ENCODE data around the gene CA10. TPM values are rescaled to one million over a fixed set of nuclear protein-coding genes. Genes with fewer than 3 reads are reported as not detected.

The CA10 gene
- polyA plus RNA-seq, 1 donor from 2014 or later: not detected

GRCh38 chr17:52154466-52154865 is 4.0 kb downstream of the CA10 start:
- Mint-ChIP-seq H3K27ac (no peak overlapping the region), H3K4me1 (no peaks in the 10 kb centered on the region), H3K9me3 (peaks cover 0 to 4% (median 3%) of the 10 kb centered on the region in 3 donors), H3K27me3 (peaks cover 13% of the 10 kb centered on the region), H3K4me3 (no peak overlapping the region), H3K36me3 (no peaks in the 10 kb centered on the region)

DNA sequence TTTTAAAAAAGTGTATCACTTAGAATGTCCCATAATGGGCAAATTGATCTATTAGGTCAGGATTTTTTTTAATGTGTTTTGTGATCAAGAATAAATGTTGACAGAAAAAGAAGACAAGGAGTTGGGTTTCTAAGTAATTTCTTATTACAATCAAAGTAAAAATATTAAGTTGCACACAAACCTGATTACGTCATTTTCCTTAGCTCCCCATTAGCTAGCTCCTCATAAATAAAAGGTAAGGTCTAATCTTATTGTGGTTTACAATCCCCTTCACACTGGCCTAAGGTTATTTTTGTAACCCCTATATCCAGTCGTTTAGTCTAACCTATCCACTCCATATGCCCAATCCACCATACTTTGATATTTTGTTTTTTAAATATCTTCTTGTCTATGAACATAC is 7.6 kb downstream of the CA10 start:
- Mint-ChIP-seq H3K4me1 (no peaks in the 10 kb centered on the region), H3K27me3 (no peaks in the 10 kb centered on the region), H3K4me3 (no peak overlapping the region), H3K9me3 (peaks cover 0 to 4% (median 0%) of the 10 kb centered on the region in 3 donors), H3K36me3 (no peaks in the 10 kb centered on the region), H3K27ac (no peak overlapping the region)

DNA sequence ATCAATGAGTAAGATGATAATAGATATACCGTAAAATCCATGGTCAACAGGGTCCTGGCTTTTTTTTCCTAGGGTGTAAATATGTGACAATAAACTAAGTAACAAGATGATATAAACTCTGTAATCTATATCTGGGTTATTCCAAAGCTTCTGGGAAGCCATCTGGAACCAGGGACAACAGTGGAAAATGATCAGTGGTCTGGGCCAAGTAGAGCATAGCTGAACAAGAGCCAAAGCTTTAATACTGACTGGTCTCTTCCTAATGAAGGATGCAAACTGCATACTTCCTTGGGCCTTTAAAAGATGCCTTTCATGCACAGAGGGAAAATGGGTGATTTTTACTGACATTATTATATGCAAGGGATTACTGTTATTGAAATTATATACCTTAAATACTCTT is 8.9 kb downstream of the CA10 start:
- no peaks in the 10 kb centered on the region for H3K4me1 Mint-ChIP-seq
- no peak overlapping the region for H3K27ac Mint-ChIP-seq
- no peaks in the 10 kb centered on the region for H3K27me3 Mint-ChIP-seq
- H3K36me3 Mint-ChIP-seq: no peaks in the 10 kb centered on the region
- peaks cover 0 to 7% (median 4%) of the 10 kb centered on the region in 3 donors for H3K9me3 Mint-ChIP-seq
- no peak overlapping the region for H3K4me3 Mint-ChIP-seq

DNA sequence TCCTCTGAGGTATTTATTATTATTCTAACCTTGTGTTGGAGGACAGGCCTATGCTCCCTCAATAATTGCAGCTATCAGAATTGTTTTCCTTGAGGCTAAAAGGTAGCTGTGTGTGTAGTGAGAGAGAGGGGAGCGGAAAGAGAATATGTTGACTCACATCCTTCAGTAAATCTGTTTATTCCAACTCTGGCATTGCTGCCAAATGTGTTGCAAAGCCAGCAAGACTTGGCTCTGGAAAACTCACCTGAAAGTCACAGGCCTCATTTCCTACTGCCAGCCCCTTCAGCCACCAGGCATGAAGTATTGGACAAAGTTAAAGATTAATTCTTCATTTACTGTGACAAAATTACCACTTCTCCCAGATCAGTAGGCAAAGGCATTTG is 9.6 kb downstream of the CA10 start:
- Mint-ChIP-seq H3K36me3 (no peaks in the 10 kb centered on the region), H3K27ac (no peak overlapping the region), H3K4me3 (no peak overlapping the region), H3K9me3 (peaks cover 0 to 7% (median 4%) of the 10 kb centered on the region in 3 donors), H3K4me1 (no peaks in the 10 kb centered on the region), H3K27me3 (no peaks in the 10 kb centered on the region)

- Mint-ChIP-seq H3K36me3 (no peaks in the 10 kb centered on the region), H3K4me3 (no peak overlapping the region), H3K27me3 (no peaks in the 10 kb centered on the region), H3K4me1 (no peaks in the 10 kb centered on the region), H3K9me3 (peaks cover 0 to 7% (median 4%) of the 10 kb centered on the region in 3 donors), H3K27ac (no peak overlapping the region)
Observed at GRCh38 chr17:52148288-52148968, 10.1 kb downstream of the CA10 start.

GRCh38 chr17:52147872-52148271 is 10.6 kb downstream of the CA10 start:
- H3K4me3 Mint-ChIP-seq: no peak overlapping the region
- H3K27me3 Mint-ChIP-seq: no peaks in the 10 kb centered on the region
- no peaks in the 10 kb centered on the region for H3K36me3 Mint-ChIP-seq
- no peak overlapping the region for H3K27ac Mint-ChIP-seq
- H3K4me1 Mint-ChIP-seq: no peaks in the 10 kb centered on the region
- H3K9me3 Mint-ChIP-seq: peaks cover 0 to 7% (median 4%) of the 10 kb centered on the region in 3 donors

- H3K4me3 Mint-ChIP-seq: no peak overlapping the region
- H3K27ac Mint-ChIP-seq: no peak overlapping the region
- H3K27me3 Mint-ChIP-seq: no peaks in the 10 kb centered on the region
- no peaks in the 10 kb centered on the region for H3K36me3 Mint-ChIP-seq
- no peaks in the 10 kb centered on the region for H3K4me1 Mint-ChIP-seq
- peaks cover 0 to 7% (median 4%) of the 10 kb centered on the region in 3 donors for H3K9me3 Mint-ChIP-seq
Observed at GRCh38 chr17:52147431-52147830, 11.1 kb downstream of the CA10 start.

GRCh38 chr17:52145476-52145875 is 13.0 kb downstream of the CA10 start:
- Mint-ChIP-seq H3K27me3 (no peaks in the 10 kb centered on the region), H3K9me3 (peaks cover 0 to 7% (median 0%) of the 10 kb centered on the region in 3 donors), H3K4me1 (no peaks in the 10 kb centered on the region), H3K36me3 (no peaks in the 10 kb centered on the region), H3K4me3 (no peak overlapping the region), H3K27ac (no peak overlapping the region)

DNA sequence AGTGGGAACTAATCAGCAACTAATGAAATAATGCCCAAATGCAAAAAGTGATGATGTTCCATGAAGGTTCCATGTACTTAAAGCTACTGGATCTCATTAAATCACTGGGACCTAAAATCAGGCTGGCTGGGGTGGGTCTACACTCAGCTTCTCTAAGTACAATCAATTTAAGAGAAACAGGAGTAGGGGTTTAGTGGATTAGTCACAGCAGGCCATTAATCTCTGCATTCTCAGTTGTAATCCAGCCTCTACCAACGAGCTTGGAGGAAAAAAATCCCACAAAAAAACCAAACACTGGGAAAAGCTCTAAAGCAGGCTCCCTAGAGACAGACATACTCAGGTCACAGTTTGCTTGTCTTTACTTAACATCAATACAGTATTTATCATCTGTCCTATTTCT is 15.0 kb downstream of the CA10 start:
- Mint-ChIP-seq H3K4me1 (no peaks in the 10 kb centered on the region), H3K27me3 (no peaks in the 10 kb centered on the region), H3K4me3 (no peak overlapping the region), H3K27ac (no peak overlapping the region), H3K36me3 (no peaks in the 10 kb centered on the region), H3K9me3 (peaks cover 0 to 7% (median 0%) of the 10 kb centered on the region in 3 donors)

- Mint-ChIP-seq H3K27me3 (no peaks in the 10 kb centered on the region), H3K4me3 (no peak overlapping the region), H3K27ac (no peak overlapping the region), H3K9me3 (peaks cover 0 to 11% (median 0%) of the 10 kb centered on the region in 3 donors), H3K4me1 (no peaks in the 10 kb centered on the region), H3K36me3 (no peaks in the 10 kb centered on the region)
Observed at GRCh38 chr17:52140601-52141000, 17.9 kb downstream of the CA10 start.

DNA sequence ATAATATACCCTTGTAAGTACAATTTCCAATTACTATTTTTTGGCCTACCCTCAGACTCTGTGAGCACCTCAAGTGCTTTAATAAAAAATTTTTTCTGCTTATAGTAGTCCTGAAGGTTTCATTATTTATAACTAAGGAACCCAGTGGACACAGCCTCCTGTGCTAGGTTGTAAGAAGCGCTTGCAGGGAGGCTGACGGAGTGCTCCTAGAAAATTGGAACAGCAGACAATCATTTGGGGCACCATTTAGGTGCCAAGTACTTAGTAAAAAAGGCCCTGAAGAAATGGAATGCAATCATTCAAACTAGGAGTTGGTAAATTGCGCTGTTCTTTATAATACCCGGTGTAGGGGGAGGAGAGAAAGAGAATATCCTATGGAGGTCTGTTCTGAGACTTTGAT is 19.8 kb downstream of the CA10 start:
- no peaks in the 10 kb centered on the region for H3K4me1 Mint-ChIP-seq
- H3K36me3 Mint-ChIP-seq: no peaks in the 10 kb centered on the region
- peaks cover 0 to 4% (median 0%) of the 10 kb centered on the region in 3 donors for H3K9me3 Mint-ChIP-seq
- no peak overlapping the region for H3K4me3 Mint-ChIP-seq
- no peak overlapping the region for H3K27ac Mint-ChIP-seq
- H3K27me3 Mint-ChIP-seq: no peaks in the 10 kb centered on the region

DNA sequence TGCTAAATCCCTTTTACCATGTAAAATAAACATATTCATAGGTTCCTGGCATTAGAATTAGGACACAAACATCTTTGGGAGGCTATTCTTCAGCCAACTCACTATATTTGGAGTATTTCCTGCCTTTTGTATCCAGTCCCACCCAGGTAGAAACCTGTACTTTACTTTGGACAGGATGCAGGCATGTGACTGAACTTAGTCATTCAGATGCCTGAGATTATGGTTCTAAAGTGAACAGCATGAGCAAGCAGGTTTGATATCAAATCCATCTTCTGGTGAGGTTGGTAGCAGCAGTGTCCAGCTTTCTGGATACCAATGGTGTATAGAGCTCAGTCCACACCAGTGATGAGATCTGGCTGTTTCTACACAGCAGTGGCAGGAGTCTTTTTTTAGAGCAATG is 20.2 kb downstream of the CA10 start:
- peaks cover 0 to 4% (median 0%) of the 10 kb centered on the region in 3 donors for H3K9me3 Mint-ChIP-seq
- H3K27me3 Mint-ChIP-seq: no peaks in the 10 kb centered on the region
- H3K36me3 Mint-ChIP-seq: no peaks in the 10 kb centered on the region
- H3K27ac Mint-ChIP-seq: no peak overlapping the region
- no peak overlapping the region for H3K4me3 Mint-ChIP-seq
- H3K4me1 Mint-ChIP-seq: no peaks in the 10 kb centered on the region

- H3K9me3 Mint-ChIP-seq: peaks cover 0 to 4% (median 3%) of the 10 kb centered on the region in 3 donors
- no peak overlapping the region for H3K27ac Mint-ChIP-seq
- no peaks in the 10 kb centered on the region for H3K4me1 Mint-ChIP-seq
- no peaks in the 10 kb centered on the region for H3K36me3 Mint-ChIP-seq
- no peak overlapping the region for H3K4me3 Mint-ChIP-seq
- H3K27me3 Mint-ChIP-seq: no peaks in the 10 kb centered on the region
Observed at GRCh38 chr17:52136166-52136565, 22.3 kb downstream of the CA10 start.

GRCh38 chr17:52134641-52135040 is 23.9 kb downstream of the CA10 start:
- Mint-ChIP-seq H3K27me3 (no peaks in the 10 kb centered on the region), H3K4me3 (no peak overlapping the region), H3K36me3 (no peaks in the 10 kb centered on the region), H3K9me3 (peaks cover 2 to 10% (median 8%) of the 10 kb centered on the region in 3 donors), H3K4me1 (no peaks in the 10 kb centered on the region), H3K27ac (no peak overlapping the region)

- no peaks in the 10 kb centered on the region for H3K4me1 Mint-ChIP-seq
- H3K4me3 Mint-ChIP-seq: no peak overlapping the region
- H3K27ac Mint-ChIP-seq: no peak overlapping the region
- H3K36me3 Mint-ChIP-seq: no peaks in the 10 kb centered on the region
- no peaks in the 10 kb centered on the region for H3K27me3 Mint-ChIP-seq
- peaks cover 4 to 8% (median 6%) of the 10 kb centered on the region in 3 donors for H3K9me3 Mint-ChIP-seq
Observed at GRCh38 chr17:52128721-52129120, 29.8 kb downstream of the CA10 start.

DNA sequence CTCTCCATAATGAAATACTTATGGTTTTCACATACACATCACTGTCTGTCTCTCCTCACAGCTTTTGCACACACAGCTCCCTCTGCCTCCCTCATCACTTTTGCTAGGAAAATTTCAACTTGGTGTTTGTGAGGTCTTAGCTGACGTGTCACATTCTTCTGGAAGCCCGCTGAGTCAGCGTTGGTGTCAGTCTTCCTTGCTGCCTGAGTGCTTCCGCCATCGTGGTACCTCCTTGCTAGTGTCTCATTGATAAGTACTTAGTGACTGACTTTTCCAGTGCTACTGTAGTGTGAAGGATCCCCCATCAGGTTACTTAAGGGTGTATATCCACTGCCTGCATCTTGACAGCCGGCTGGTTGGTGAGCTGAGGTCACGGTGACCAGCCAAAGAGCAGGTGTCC is 33.5 kb downstream of the CA10 start:
- peaks cover 0 to 7% (median 2%) of the 10 kb centered on the region in 3 donors for H3K9me3 Mint-ChIP-seq
- H3K36me3 Mint-ChIP-seq: no peaks in the 10 kb centered on the region
- no peaks in the 10 kb centered on the region for H3K27me3 Mint-ChIP-seq
- H3K27ac Mint-ChIP-seq: no peak overlapping the region
- no peak overlapping the region for H3K4me3 Mint-ChIP-seq
- no peaks in the 10 kb centered on the region for H3K4me1 Mint-ChIP-seq
